GM12874 (cell line): ENCODE results near the gene C1orf116.

Experiments
- TF ChIP-seq, protein P1 (sequence below): IDR thresholded peaks from 2 replicates; pipeline ENCODE4 v1.5.1; 2011; ENCODE audit warnings: low read depth, mild to moderate bottlenecking, control low read depth, low read length, moderate library complexity; ENCODE audit not compliant: insufficient read depth

The C1orf116 gene

DNA sequence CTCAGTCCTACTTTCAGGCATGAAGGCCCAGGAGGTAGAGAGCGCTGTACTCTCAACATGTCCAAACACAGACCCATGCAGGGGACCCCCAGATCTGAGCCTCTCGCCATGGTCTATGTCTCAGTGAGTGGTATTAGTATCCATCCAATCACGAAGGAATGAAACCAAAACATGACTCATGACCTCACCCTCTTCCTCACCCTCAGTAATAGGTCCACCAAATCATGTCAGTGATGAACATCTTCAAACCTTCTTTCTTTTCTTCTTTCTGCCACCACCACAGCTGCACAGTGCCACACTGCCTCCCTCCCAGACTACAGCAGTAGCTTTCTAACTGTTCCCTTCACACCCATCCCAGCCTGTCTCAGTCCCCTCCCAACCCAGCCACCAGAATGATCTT is 16.8 kb downstream of the C1orf116 start:
- TF ChIP-seq, protein P1, sequence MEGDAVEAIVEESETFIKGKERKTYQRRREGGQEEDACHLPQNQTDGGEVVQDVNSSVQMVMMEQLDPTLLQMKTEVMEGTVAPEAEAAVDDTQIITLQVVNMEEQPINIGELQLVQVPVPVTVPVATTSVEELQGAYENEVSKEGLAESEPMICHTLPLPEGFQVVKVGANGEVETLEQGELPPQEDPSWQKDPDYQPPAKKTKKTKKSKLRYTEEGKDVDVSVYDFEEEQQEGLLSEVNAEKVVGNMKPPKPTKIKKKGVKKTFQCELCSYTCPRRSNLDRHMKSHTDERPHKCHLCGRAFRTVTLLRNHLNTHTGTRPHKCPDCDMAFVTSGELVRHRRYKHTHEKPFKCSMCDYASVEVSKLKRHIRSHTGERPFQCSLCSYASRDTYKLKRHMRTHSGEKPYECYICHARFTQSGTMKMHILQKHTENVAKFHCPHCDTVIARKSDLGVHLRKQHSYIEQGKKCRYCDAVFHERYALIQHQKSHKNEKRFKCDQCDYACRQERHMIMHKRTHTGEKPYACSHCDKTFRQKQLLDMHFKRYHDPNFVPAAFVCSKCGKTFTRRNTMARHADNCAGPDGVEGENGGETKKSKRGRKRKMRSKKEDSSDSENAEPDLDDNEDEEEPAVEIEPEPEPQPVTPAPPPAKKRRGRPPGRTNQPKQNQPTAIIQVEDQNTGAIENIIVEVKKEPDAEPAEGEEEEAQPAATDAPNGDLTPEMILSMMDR = no peak

DNA sequence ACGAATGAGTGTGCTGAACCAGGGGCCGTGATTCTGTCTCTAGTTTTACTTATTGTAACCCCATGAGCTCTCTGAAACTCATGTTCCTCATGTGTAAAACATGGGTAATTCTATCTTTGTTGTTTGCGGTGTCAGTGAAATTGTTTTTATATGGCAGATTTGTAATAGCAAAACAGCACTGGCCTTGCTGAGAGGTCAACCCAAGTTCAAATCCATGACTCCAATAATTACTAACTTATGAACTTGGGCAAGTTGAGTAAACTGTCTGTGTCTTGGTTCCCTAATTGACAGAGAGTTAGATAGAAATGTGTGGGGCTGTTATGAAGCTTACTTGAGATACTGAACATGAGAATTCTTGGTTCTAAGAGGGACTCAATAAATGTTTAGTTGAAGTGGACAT is 17.8 kb downstream of the C1orf116 start:
- TF ChIP-seq, protein P1 = no peak

DNA sequence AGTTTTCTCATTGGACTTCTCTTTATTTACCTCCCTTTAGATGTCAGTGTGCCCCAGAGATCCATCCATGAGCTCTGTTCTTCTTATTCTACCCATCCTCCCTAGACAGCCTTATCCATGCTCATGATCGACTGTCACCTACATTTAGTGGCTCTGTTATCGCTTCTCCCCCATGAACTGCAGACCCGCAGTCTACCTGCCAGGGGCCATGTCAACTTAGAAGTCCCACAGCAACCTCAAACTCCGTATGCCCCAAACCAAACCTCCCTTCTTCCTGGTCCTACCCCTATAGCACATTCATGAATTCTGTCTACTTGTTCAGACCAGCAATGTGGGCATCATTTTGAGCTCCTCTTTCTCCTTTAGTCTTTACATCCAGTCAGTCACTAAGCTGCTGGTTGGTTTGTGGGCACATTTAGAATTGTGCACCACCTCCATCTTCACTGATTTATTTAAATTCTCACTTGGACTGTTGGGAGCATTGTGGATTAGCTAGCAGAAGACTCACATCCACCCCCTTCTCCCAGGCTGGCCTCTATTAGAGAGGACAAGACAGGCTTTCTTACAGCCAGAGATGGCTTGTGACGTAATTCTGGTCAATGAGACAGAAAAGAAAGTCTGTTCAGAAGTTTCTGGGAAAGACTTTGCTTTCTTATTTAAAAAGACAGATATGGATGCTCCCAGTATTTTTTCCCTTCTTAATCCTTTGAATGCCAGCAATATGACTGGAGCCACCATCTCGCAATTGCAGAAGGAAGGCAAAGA is 19.1 kb downstream of the C1orf116 start:
- TF ChIP-seq, protein P1 = no peak

DNA sequence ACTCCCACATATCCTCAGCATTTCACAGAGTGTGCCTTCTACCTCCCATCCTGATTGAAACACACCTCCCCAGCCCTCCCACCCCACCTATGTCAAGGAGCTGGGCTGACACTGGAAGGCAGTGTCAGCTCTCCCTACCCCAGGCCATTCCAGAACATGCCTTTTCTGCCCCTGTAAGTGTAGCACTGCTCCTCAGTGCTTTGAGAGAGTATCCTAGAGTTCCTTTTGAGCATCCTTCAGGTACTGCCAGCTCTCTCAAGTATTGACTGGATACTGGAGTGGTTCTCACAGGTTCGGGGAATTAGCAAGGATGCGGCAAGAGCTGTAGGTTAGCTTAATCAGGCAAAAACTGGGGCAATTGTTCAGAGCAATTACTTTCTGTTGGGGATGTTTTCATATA is 21.8 kb downstream of the C1orf116 start:
- TF ChIP-seq, protein P1 = no peak

DNA sequence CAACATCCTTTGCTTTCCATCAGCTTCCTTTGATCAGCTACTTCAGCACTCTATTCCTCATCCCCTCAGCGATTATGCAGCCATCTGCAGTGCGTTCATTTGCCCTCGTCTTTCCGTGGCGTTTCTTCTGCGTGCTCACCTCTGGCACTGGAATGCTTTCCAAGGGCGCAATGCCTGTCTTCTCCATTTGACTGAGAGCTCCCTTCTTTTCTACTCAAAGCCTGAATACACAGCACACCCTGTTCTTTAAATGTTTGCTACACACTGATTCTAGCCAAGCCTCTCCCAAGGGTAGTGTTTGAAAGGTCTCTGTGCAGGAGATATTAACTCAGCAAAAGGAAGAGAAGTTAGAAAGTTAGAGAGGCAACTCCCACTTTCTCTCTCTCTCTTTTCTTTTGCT is 22.6 kb downstream of the C1orf116 start:
- TF ChIP-seq, protein P1 = no peak

DNA sequence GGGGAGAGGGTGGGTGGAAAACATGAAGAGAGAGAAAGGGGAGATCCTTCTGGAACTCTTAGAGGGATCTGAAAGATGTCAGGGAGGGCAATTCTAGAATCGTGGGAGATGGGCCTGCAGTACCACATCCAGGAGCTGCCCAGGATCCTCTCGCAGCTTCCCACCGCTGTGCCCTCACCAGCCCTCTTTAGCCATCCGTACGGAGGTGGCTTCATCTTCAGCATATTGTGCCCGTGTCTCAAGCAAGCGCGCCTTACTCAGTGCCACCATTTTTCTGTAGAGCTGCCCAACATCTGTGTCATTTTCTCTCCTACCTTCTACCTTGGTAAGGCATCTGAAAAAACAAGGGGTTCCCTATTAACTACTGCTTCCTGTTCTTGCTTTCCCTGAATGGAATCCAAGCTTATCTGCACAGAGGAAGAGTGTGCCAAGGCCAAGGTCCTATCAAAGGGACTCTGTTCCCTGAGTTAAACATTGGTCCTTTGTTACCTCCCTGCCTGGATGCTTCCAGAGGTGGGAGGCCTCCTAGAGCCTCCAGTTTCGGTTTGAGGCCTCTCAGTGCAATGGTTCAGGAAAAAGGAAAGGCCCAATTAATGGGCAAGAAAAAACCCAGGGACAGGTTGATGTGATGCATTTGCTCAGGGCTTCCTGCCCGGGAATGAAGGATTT is 23.2 kb downstream of the C1orf116 start:
- TF ChIP-seq, protein P1 = no peak

DNA sequence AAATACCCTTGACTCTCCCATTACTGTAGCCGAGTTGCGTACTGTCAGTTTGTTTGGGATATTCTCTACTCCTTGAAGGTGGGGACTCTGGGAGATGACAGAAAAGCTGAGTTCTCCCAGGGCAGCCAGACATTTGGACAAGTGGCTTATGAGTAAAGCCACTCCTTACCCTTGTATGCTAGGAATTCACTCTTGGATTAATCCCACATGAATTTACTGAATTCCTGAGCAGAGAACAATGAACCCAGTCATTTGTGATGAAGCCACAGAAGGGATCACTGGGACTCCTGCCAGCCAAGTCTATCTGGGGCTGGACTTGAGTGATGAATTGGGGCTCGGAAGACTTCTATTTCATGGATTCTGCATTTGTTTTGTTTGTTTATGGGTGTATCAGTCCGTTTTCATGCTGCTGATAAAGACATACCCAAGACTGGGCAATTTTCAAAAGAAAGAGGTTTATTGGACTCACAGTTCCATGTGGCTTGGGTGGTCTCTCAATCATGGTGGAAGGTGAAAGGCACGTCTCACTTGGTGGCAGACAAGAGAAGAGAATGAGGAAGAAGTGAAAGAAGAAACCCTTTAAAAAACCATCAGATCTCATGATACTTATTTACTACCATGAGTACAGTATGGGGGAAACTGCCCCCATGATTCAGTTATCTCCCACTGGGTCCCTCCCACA is 25.1 kb downstream of the C1orf116 start:
- TF ChIP-seq, protein P1 = no peak
